DMS79 (cell line): Measurements from ENCODE around the gene ARHGAP6.
"Not testable (repeated sequence)": the region's sequence is repeated elsewhere in the genome, so short reads cannot be mapped to it uniquely, and the experiment has no call there.

Source experiments
- DNase-seq: peaks from one replicate; lab custom pipeline; 2025; lab: John Stamatoyannopoulos, UW

ARHGAP6 gene

DNA sequence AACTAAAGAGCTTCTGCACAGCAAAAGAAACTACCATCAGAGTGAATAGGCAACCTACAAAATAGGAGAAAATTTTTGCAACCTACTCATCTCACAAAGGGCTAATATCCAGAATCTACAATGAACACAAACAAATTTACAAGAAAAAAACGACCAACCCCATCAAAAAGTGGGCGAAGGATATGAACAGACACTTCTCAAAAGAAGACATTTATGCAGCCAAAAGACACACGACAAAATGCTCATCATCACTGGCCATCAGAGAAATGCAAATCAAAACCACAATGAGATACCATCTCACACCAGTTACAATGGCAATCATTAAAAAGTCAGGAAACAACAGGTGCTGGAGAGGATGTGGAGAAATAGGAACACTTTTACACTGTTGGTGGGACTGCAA lies 304.1 kb downstream of the ARHGAP6 start:
- DNase-seq: not testable (repeated sequence)

DNA sequence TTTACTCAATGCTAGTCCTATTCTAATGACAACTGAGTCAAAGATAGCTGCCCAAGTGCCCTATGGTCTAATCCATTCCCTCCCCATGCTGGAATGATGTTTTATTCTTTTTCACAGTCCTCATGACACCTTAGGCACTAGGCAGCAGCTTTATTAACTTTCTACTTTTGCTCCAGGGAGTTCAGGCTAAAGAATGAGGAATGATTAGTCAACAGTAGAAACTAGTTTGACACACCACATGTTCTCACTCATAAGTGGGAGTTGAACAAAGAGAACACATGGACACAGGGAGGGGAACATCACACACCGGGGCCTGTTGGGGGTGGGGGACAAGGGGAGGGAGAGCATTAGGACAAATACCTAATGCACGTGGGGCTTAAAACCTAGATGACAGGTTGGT lies 309.8 kb downstream of the ARHGAP6 start:
- not testable (repeated sequence) for DNase-seq

DNA sequence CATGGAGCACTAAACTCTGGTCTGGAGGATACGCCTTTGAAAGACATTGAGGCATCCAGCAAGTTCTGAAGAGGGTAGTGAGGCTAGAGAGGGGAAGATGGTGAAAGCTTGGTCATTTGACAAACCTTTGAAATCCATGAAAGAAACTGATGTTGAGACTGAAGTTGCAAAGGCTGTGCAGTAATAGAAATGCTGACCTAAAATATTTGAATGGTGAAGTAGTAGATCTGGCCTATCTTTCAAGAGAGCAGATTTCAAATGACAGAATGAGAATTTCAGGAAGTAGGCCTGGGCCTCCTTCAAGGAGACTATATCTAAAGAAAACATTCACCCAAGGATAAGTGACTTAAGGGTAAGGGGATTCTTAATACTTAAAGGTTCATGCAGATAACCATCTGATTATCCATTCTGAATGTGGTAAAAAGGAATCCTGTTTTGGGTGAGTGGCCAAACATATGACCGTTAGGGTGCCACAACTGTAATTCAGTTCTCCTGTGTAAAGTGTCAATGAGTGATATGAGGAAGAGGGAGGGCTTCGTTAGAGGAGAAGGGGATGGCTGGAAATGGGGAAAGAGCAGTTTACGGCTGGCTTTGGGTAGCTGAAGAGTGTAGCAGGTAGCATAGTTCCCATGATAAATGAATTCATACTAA lies 310.3 kb downstream of the ARHGAP6 start:
- DNase-seq: no peak

DNA sequence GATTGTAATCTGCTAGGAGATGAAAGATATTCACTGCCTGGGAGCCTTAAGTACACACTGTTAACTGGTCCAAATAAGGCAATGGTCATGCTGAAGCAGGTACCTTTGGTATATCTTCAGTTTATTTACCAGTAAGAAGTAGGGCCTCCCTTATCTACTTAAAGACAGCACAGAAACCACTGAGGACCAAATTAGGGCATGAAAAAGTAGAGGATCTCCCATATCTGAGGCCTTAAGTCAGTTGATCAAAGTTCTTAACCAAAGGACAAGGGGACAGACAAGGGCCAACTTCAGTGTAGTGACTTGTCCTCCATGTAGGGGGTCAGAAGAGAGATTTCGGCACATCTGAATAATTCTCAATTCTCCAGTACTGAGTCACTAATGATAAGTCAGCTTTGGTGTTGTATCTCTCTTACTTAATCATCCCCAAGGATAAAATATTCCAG lies 313.4 kb downstream of the ARHGAP6 start:
- DNase-seq: no peak

DNA sequence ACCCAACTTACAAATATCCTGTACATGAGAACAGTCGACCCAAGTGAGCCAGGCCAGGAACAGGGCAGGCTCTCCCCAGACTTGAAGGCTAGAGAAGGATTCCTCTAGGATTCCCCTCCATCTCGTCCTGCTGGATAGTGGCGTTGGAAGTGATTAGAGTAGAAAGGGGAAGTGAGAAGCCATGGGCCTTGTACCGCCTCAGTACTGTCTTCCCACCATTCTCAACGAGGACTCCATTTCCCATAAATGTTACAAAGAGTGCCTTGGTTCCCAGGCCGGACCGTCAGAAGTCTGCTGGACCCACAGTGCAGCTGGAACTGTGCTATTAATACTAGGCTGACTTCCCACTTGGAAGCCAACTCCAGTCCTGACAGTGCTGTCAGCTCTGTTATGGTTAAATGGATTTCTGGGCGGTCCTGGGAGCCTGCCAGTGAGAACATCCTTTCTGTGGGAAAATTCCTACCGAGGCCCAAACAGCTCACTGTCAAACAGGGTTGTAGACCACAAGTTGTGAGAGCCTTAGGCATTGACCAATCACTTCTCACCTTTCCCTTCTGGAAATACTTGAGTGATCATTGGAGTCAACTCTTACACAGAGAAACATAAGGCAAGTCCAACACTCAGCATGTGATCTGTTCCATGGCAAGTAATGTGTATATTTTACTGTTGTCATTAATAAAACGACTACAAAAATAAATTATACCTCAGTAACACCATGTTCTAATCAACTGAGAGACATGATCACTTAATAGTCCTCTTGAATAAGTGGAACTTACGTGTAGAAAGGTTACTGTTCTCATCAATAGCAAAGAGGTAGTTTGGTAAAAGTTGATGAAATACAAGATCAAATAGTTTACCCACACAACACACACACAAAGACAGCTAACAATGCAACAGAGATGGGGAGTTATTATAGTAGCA lies 314.1 kb downstream of the ARHGAP6 start:
- no peak for DNase-seq

DNA sequence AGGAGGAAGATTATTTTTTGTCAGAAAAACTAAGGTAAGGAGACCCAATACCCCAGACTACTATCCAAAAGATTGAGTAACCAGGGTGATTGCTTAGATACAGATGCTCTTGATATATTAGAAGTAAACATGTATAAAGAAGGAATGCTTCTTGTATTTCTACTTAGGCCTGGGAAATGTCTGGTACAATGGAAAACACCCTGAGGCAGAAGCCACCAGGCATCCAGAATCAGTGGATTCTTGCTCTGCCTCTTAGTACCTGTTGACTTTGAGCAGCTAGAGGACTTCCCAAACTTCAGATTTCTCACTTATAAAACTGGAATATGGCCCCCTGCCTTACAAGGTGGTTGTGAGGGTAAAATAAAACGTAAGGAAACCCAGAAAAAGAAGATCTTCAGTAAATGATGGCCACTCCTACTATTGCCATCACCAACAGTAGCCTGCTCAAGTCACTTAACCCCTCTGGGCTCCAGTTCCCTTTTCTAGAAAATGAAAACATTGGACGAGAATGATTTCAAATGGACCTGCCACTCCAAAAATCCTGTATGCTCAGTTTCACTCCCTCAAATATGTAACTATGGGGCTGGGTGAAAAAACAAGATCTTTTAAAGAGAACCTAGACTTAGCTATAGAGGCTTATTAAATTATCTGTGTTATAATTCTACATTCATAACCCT lies 315.9 kb downstream of the ARHGAP6 start:
- DNase-seq: no peak

DNA sequence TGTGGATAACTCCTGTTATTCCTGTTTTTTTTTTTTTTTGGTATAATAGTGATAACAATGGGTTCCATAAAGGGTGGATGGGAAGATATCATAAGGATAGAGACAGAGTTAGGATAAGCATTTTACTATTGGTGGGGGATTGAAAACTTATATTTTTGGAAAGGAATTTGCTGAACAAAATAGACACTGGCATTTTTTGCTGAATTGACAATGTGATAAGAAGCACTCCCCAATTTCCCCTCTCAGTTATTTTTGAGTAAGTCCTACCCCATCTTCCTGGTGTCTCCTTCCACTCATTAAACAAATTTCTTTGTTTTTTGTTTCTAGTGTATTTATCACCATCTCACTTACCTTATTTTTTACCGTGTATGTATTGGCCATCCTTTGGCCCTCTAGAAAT lies 316.7 kb downstream of the ARHGAP6 start:
- DNase-seq: no peak

DNA sequence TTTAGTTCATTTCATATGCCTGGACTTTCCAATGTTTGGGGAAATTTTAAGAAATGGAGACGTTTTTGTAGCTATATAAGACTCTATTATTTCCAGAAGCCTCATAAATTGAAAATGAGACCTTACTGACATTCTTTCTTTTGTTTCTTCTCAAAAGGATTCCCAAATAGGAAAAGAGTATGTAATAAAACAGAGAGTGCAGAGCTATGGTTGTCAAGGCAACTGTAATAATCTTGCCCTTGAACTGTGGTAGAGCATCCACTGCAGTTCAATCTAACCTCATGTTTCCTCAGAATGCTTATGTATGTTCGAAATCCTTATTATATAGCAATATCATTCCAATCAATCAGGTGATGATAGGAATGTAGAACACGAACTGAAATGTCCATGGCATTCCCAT lies 318.4 kb downstream of the ARHGAP6 start:
- no peak for DNase-seq

DNA sequence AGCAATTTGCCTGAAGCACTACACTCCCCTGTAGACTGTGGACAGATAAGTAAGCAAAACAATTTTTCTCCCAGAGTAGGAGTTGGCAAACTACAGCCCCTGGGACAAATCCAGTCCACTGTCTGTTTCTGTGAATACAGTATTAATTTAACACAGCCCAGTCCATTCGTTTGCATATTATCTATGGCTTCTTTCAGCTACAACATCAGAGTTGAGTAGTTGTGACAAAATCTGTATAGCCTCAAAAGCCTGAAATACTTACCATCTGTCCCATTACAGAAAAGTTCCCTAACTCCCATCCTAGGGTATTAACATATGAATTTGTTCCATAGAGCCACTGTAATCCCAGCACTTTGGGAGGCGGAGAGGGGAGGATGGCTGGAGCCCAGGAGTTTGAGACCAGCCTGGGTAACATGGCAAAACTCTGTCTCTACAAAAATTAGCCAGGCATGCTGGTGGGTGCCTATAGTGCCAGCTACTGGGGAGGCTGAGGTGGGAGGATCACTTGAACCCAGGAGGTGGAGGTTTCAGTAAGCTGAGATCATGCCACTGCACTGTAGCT lies 319.5 kb downstream of the ARHGAP6 start:
- DNase-seq: no peak

DNA sequence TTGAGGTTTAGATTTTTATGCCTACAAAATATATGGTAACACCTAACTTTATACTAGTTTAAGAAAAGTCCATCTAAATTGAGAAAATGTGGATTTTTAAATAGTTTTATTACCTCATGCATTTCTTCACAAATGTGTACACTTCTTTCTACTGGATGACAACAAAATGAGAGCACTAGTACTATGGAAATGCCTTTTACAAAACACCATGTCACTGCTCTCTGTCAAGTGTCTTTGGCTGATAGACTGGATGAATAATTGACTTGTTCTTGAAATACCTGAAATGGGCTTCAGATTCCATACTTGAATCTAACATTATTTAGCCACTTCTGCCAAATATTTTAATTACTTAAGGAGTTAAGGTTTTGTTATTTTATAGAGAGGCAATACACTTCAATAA lies 323.0 kb downstream of the ARHGAP6 start:
- no peak for DNase-seq

DNA sequence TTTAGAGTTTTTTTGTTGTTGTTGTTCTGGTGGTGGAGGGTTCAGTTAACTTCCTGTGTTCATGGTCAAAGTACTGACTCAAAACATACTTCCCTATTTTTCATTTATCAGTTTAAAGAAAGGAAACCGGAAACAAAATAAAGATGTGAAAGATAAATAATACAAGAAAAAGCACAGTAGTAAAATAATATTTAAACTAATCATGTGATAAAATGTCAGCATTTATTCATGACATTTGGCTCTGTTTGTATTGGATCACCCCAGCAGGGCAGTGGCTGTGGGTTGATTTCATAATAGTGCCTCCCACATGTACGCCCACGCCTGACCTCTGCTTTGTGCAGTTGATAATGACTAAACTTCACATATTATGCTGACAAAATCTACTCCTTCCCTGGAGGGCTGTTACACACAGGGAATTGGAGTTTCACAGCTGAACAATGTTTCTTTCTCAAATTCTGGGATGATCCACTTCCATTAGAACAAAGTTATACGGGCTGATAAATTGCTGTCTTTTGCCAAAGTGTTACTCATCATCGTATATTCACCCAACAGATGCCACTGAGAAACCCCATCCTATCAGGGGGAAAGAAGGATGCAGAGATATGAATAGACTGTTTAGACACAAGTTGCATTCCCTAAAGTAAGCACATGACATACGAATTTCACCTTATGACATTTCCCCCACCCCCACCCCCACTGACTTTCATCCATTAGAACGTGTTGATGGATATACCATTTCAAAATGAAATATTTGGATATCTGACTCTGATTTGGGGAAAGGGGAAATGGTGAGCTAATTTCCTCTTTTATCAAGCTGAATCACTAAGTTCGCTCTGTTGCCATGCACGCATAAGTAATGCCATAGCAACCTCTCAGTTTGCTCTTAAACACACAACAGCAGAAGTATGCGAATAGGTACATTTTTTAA lies 324.2 kb downstream of the ARHGAP6 start:
- DNase-seq: no peak

DNA sequence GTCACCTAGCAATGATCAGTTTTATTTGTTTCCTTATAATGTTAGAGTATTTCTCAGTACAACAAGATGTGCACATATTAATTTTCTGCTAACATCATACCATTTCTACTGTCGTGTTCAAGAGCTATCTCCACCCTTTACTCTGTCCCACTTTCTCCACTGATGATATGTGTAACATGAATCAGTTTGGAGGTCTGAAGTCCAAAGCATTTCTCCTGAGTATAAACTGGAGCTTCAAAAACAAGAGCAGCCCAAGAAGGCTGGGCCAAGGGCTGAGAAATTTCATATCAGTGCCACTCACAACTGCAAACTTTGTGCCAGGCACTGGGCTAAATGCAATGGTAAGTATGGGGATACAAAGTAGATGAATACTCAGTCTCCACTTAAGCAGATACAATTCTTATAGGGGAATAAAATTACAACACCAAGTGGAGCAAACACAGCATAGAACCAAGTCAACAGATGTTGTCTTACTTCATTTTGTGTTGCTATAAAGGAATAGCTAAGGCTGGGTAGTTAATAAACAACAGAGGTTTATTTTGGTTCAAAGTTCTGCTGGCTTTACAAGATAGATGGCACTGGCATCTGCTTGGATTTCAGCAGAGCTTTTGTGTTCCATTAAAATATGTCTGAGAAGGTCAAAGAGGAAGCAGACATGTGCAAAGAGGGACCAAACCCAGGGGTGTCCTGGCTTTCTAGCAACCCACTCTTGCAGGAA lies 328.3 kb downstream of the ARHGAP6 start:
- no peak for DNase-seq

DNA sequence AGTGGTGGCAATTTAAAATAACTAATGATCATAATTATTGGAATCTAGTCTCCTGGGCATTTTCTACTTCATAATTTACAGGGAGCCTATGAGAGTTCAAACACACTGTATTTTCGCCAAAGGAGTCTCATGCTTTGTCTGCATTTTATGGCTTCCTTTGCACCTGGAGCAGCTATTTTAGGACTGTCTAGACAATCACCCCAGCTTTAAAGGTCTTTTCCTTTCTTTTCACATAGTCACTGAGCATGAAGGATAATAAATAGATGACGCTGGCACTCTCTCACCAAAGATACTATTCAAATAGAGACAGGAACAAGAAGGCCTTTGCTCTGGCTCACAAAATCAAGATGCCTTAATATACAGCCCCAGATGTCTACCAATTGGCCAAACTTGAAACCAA lies 329.5 kb downstream of the ARHGAP6 start:
- DNase-seq: no peak

DNA sequence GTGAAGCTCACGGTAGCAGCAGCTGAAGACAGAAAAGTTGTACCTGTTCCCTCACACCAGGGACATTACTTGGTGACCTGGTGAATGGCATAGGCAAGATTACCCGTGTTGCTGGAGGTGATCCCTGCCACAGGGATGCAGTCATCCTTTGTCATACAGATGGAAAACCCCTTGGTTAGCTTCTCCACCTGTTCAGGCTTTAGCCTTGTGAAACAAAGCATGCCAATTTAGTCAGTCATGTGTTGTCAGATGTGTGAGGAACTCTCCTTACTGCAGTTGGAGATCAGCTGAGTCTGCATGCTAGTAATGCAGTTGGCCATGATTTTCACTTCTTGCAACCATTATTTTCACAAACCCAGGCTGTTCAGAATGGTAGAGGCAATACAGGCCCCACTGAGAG lies 331.6 kb downstream of the ARHGAP6 start:
- no peak for DNase-seq

DNA sequence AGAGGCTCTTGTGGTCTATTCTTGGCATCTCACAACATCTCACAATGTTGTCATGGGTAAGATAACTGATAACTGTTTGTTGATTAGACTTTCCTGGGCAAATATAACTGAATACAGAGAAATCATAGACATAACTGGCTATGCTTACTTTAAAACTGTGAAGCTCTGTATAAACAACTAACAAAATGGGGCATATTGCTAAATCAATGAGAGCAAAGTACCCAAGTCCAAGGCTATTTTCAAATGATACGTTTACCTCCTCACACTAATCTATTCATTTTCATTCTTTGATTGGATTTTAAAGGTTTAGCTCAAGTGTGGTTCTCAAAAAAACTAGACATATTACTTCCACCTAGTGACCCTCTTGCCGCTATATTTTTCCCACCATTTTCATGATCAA lies 333.9 kb downstream of the ARHGAP6 start:
- no peak for DNase-seq

DNA sequence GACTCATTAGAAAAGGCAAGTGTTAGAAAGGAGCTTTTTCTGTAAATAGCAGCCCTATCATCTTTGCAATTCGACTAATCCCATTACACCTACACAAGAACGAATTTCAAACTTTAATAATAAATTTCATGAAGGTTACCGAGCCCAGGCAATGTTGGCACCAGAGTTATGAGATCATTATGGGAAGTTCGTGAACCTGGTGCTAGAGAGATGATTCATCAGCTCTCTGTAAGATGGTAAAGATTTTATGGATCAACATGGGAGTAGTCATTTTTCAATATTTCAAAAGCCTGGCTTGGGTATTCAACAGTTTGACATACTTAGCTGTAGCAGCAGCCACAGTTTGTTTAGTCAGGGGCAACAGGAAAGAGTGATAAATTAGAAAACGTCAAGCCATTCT lies 336.7 kb downstream of the ARHGAP6 start:
- DNase-seq: no peak

DNA sequence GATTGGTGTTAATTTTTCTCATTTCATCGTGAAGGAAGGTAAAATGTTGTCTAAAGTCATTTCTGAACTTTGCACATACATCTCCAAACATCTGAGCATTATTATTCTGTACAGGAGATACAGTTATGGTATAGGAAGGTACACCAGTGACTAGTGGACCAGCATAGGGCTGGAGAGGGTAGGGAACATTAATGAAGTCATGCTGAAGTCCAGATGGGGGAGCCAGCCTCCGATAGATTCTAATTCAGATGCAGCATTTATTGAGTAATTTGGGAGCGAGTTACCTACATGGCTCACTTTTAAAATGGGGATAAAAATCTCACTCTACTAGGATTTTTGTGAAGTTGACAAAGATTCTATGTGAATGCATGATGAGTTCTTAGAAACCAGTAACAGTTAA lies 337.6 kb downstream of the ARHGAP6 start:
- no peak for DNase-seq

DNA sequence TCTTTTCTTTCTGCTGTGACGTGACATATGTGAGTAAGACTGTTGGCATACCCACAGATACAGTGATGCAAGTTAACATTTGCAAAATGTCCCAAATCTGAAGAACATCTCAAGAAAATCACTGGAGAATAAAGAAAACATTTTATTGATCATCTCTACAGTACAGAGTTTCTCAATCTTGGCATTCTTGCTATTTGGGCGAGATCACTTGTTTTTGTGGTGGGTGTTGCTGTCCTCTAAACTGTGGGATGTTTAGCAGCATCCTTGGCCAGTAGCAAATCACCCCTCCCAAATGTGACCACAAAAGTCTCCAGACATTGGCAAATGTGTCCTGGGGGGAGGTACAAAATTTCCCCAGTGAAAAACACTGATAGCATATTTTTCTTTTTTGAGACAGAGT lies 343.7 kb downstream of the ARHGAP6 start:
- no peak for DNase-seq

DNA sequence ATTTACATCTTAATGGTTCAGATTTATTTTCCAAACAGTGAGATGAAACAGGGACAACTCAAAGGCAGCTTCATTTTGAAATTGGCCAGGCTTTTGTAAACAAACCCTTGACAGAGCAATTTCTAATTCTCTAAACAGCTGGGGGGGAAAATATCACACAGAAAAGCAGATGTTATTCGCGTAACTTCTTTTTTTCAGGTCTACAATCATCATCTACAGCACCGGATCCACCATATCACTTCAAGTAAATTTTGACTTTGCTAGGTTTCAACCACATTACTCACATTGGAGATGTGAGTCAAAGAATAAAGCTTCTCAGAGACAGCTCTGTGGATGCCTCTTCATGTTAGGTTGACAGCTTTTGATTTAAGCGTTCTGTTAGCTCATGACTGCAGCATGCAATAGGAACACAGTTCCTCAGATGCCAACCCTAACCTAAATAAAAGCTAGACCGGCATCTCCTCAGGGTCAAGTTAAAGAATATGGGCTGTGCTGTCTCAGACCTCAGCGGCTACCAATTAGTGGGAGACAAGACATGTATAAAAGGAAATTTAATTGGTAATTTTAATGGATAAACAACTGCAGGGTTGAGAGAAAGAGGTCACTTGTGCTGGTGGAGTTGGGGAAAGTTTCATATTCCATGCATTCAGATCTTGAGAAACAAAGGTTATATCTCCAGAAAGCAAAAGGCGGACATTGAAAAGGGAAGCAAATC lies 345.8 kb downstream of the ARHGAP6 start:
- no peak for DNase-seq

DNA sequence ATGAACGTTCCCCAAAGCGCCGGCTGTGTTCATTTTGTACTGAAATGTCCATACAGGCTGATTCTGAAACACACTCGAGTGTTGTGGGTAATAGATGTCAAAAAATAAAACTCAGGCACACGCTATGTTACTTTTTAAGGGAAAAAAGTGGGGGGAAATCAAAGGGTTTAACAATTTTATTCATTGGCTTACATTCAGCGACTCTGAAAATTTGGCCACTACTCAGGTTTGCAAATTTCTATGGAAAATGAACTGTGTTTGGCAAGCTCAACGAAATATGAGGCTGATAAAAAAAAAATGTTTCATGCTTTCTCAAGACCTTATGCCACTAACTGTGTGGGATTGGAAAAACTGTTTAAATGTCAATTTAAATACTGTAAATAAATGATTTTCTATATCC lies 354.0 kb downstream of the ARHGAP6 start:
- DNase-seq: no peak
